H1 (cell line): ENCODE data around the gene COX5A. TPM values are rescaled to one million over a fixed set of nuclear protein-coding genes. Genes with fewer than 3 reads are reported as not detected.

ENCODE experiments used
- polyA plus RNA-seq, 7 experiments: library from polyadenylated mRNA; depleted of rRNA in 3 of 7; stranded (reverse) in 5 of 7; unstranded in 2 of 7; fragments of >200 nt in 5 of 7; fragments of 200-250 nt in 2 of 7; gene quantifications; 1 replicate in 5 of 7; 2 replicates in 1 of 7; 4 replicates in 1 of 7; pipeline versions ENCODE4 v1.2.1 to v1.2.3, GENCODE V29; 2011 to 2013; ENCODE audit warnings: missing spikeins in 2 of 7, mixed read lengths in 2 of 7
- small RNA-seq: library from polyadenylated mRNA; stranded (forward); fragments of <200 nt; extraction: miRNeasy Mini kit (QIAGEN cat#:217004); gene quantifications from one replicate; pipeline ENCODE3, GENCODE V24; 2013; ENCODE audit not compliant: insufficient read depth
- total RNA-seq: library from RNA; stranded (reverse); fragmentation: NEBNext Ultra II Directional; extraction: Animal tissue kit (Norgen Biotek cat#: 25700); gene quantifications from 2 replicates; pipeline ENCODE4 v1.2.1, GENCODE V29; 2021

The COX5A gene
- total and polyA plus RNA-seq, 2 of the 8 experiments (the other 6 are each of a cell fraction or from before 2014, with no cell fraction given): 270 to 367 TPM

Small RNAs within 50 kb of the gene (small RNA-seq; reads per million reads assigned to genes)
- not detected for gene RF00019

Other genes with a start within 250 kb of the COX5A start
- 49.1 and 50.8 TPM in 2 replicates for gene EDC3, start 242.0 kb downstream of the COX5A start, total RNA-seq
- gene EDC3, start 242.0 kb downstream of the COX5A start, polyA plus RNA-seq (2011; rRNA removed): 45.0 and 48.2 TPM in 2 replicates
- gene CYP1A1, start 212.5 kb downstream of the COX5A start, total RNA-seq: 0.11 and 0.35 TPM in 2 replicates
- 0.22 and 0.32 TPM in 2 replicates for gene CYP1A1, start 212.5 kb downstream of the COX5A start, polyA plus RNA-seq (2011; rRNA removed)
- gene CYP1A2, start 189.2 kb downstream of the COX5A start, total RNA-seq: not detected in 2 replicates
- not detected in 2 replicates for gene CYP1A2, start 189.2 kb downstream of the COX5A start, polyA plus RNA-seq (2011; rRNA removed)
- 50.2 and 51.7 TPM in 2 replicates for gene CSK, start 156.0 kb downstream of the COX5A start, total RNA-seq
- gene CSK, start 156.0 kb downstream of the COX5A start, polyA plus RNA-seq (2011; rRNA removed): 13.7 and 23.0 TPM in 2 replicates
- gene LMAN1L, start 125.2 kb downstream of the COX5A start, total RNA-seq: not detected in 2 replicates
- not detected in 2 replicates for gene LMAN1L, start 125.2 kb downstream of the COX5A start, polyA plus RNA-seq (2011; rRNA removed)
- not detected in 2 replicates for gene CPLX3, start 111.4 kb downstream of the COX5A start, total RNA-seq
- gene CPLX3, start 111.4 kb downstream of the COX5A start, polyA plus RNA-seq (2011; rRNA removed): 0.17 and 0.27 TPM in 2 replicates
- 25.0 and 27.1 TPM in 2 replicates for gene ULK3, start 94.9 kb downstream of the COX5A start, total RNA-seq
- 34.4 and 52.2 TPM in 2 replicates for gene ULK3, start 94.9 kb downstream of the COX5A start, polyA plus RNA-seq (2011; rRNA removed)
- gene SCAMP2, start 64.7 kb downstream of the COX5A start, total RNA-seq: 40.3 and 41.7 TPM in 2 replicates
- gene SCAMP2, start 64.7 kb downstream of the COX5A start, polyA plus RNA-seq (2011; rRNA removed): 112 and 131 TPM in 2 replicates
- 31.0 and 32.9 TPM in 2 replicates for gene MPI, start 48.0 kb downstream of the COX5A start, total RNA-seq
- 74.8 and 79.0 TPM in 2 replicates for gene MPI, start 48.0 kb downstream of the COX5A start, polyA plus RNA-seq (2011; rRNA removed)
- 56.1 and 57.1 TPM in 2 replicates for gene FAM219B, start 31.2 kb downstream of the COX5A start, total RNA-seq
- gene FAM219B, start 31.2 kb downstream of the COX5A start, polyA plus RNA-seq (2011; rRNA removed): 66.6 and 91.3 TPM in 2 replicates
- gene RPP25, start 18.7 kb upstream of the COX5A start, total RNA-seq: 19.4 and 19.8 TPM in 2 replicates
- 17.4 and 20.0 TPM in 2 replicates for gene RPP25, start 18.7 kb upstream of the COX5A start, polyA plus RNA-seq (2011; rRNA removed)
- gene SCAMP5, start 57.5 kb upstream of the COX5A start, total RNA-seq: 51.8 and 55.4 TPM in 2 replicates
- gene SCAMP5, start 57.5 kb upstream of the COX5A start, polyA plus RNA-seq (2011; rRNA removed): 94.7 and 96.4 TPM in 2 replicates
- 11.3 and 14.7 TPM in 2 replicates for gene PPCDC, start 85.5 kb upstream of the COX5A start, total RNA-seq
- gene PPCDC, start 85.5 kb upstream of the COX5A start, polyA plus RNA-seq (2011; rRNA removed): 29.7 and 46.7 TPM in 2 replicates